Transverse colon (tissue), 3 donors: Measurements from ENCODE around the gene TBX18.

ENCODE experiments used
- CTCF ChIP-seq, 5 experiments: fragments of 200-600 bp in 3 of 5; fragments of 450-650 bp in 2 of 5; sonication (generic) in 3 of 5; IDR thresholded peaks; 1 replicate in 2 of 5; 2 replicates in 3 of 5; pipeline ENCODE4 v1.5.1; 2016 to 2017; ENCODE audit warnings: antibody characterized with exemption in 5 of 5, inconsistent platforms in 3 of 5, mild to moderate bottlenecking in 2 of 5, moderate library complexity in 1 of 5
- POLR2A ChIP-seq: fragments of 450-650 bp; IDR thresholded peaks from one replicate; pipeline ENCODE4 v1.6.1; 2016; ENCODE audit warnings: antibody characterized with exemption, mild to moderate bottlenecking, moderate library complexity

DNA sequence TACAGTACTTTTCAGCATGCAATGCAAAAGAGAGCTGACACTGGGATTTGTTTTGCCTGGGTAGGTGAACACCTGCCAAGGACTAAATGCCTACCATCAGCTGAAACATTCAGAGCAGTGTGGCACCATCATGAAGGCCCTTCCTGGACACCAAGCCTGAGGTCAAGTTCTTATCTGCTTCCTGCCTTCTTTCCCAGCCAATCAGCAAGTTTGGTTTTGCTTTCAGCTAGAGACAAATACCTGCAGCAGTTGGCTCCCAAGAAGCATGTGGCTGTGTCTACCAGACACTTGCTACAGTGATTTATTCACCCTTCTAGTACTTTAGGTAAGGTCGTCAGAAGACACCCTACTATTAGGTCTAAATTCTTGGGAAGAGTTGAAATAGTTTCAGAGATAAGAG lies 112.8 kb downstream of the TBX18 start:
- TF ChIP-seq CTCF (IDR thresholded peaks at IDR 0.05) = no peak
- no peak for TF ChIP-seq POLR2A
